Esophagus muscularis mucosa (tissue), 4 donors: Measurements from ENCODE around the gene UBE2E2. TPM values are rescaled to one million over a fixed set of nuclear protein-coding genes. Genes with fewer than 3 reads are reported as not detected.

Experiments used
- DNase-seq: peaks from one replicate; pipeline ENCODE4 v3.0.0-alpha.2; 2017; ENCODE audit errors: extremely low spot score
- H3K27ac ChIP-seq, 4 donors: fragments of 200-600 bp; sonication (generic); replicated peaks in 1 of 4; 1 replicate in 3 of 4; 2 replicates in 1 of 4; pipeline ENCODE4 v1.5.1; 2016 to 2019; ENCODE audit warnings: mild to moderate bottlenecking in 1 of 4
- H3K27me3 ChIP-seq, 4 donors: fragments of 200-600 bp; sonication (generic); one replicate each; pipeline versions ENCODE4 v1.5.1 to v1.6.0; 2016 to 2019
- H3K36me3 ChIP-seq, 4 donors: fragments of 200-600 bp; sonication (generic); one replicate each; pipeline ENCODE4 v1.5.1; 2016 to 2019
- H3K4me1 ChIP-seq, 4 donors: fragments of 200-600 bp; sonication (generic); one replicate each; pipeline ENCODE4 v1.5.1; 2016 to 2019
- H3K4me3 ChIP-seq, 4 donors: fragments of 200-600 bp; sonication (generic); 1 replicate in 2 of 4; 2 replicates in 2 of 4; pipeline ENCODE4 v1.5.1; 2016 to 2019; ENCODE audit warnings: mild to moderate bottlenecking in 4 of 4, moderate library complexity in 1 of 4
- H3K9me3 ChIP-seq, 4 donors: fragments of 200-600 bp; sonication (generic); 1 replicate in 3 of 4; 2 replicates in 1 of 4; pipeline ENCODE4 v1.5.1; 2016 to 2019
- EP300 ChIP-seq: sonication (generic); formaldehyde crosslinking; IDR thresholded peaks from one replicate; pipeline ENCODE4 v1.6.1; 2017; ENCODE audit warnings: antibody characterized with exemption
- POLR2A ChIP-seq: fragments of 450-650 bp; IDR thresholded peaks from one replicate; pipeline ENCODE4 v1.6.1; 2017; ENCODE audit warnings: antibody characterized with exemption, moderate library complexity, mild to moderate bottlenecking, low read depth
- POLR2AphosphoS5 ChIP-seq, 2 donors: sonication (generic); formaldehyde crosslinking; IDR thresholded peaks; one replicate each; pipeline ENCODE4 v1.6.1; 2017; ENCODE audit warnings: antibody characterized with exemption in 2 of 2
- WGBS: methylation state at CpG from one replicate; pipeline ENCODE4 v1.1.5; 2018; 5-methylcytosine and 5-hydroxymethylcytosine counted together
- intact Hi-C: fragments of 100-400 bp; cut with DNase I; formaldehyde crosslinking; loops from one replicate; pipeline ENCODE4 v1.15.1; 2023
- total RNA-seq, 4 donors: library from RNA; depleted of rRNA; stranded (reverse); fragments of >200 nt; gene quantifications; one replicate each; pipeline versions ENCODE4 v1.1.0 to v1.2.1, GENCODE V29; 2016
- TF ChIP-seq, protein P1 (sequence below), 3 experiments: fragments of 200-600 bp in 2 of 3; fragments of 450-650 bp in 1 of 3; sonication (generic) in 2 of 3; IDR thresholded peaks; one replicate each; pipeline ENCODE4 v1.5.1; 2017 to 2019; ENCODE audit warnings: antibody characterized with exemption in 3 of 3, mild to moderate bottlenecking in 2 of 3, moderate library complexity in 1 of 3

The UBE2E2 gene
- total RNA-seq, 4 donors from 2014 or later, result 53.5 to 143 (median 90.3) TPM

DNA sequence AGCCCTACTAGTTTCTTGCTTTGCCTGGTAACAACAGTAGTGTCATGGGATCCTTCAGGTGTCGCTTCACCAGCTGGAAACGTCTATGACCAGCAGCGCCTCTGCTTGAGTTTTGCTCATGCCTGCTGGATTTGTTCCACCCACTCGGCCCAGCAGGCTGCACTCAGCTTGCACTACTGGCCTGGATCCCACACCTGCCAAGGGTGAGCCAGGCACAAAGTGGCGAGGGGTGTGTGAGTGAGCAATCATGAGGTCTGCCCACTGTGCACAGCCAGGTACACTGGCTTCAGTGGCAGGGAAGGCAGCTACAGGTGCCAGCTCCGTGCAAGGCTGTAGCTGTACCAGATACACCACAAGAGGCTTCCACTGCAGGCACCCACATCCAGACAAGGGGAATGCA, 282.8 kb downstream of the UBE2E2 start:
- no peaks in the 10 kb centered on the region for H3K36me3 ChIP-seq
- no peak overlapping the region for H3K27ac ChIP-seq
- no peaks in the 10 kb centered on the region for H3K27me3 ChIP-seq
- no peak overlapping the region for H3K4me3 ChIP-seq
- WGBS, result 89% methylated on average over 4 of the region's 6 CpGs
- intact Hi-C loops, result no loop called here
- H3K9me3 ChIP-seq, result peaks cover 0 to 12% (median 0%) of the 10 kb centered on the region in 4 donors
- no peak for DNase-seq
- peaks cover 12 to 18% (median 15%) of the 10 kb centered on the region in 4 donors for H3K4me1 ChIP-seq
- TF ChIP-seq POLR2AphosphoS5 (IDR thresholded peaks at IDR 0.05) (no peak), POLR2A (no peak), EP300 (no peak)
- TF ChIP-seq, protein P1, sequence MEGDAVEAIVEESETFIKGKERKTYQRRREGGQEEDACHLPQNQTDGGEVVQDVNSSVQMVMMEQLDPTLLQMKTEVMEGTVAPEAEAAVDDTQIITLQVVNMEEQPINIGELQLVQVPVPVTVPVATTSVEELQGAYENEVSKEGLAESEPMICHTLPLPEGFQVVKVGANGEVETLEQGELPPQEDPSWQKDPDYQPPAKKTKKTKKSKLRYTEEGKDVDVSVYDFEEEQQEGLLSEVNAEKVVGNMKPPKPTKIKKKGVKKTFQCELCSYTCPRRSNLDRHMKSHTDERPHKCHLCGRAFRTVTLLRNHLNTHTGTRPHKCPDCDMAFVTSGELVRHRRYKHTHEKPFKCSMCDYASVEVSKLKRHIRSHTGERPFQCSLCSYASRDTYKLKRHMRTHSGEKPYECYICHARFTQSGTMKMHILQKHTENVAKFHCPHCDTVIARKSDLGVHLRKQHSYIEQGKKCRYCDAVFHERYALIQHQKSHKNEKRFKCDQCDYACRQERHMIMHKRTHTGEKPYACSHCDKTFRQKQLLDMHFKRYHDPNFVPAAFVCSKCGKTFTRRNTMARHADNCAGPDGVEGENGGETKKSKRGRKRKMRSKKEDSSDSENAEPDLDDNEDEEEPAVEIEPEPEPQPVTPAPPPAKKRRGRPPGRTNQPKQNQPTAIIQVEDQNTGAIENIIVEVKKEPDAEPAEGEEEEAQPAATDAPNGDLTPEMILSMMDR (IDR thresholded peaks at IDR 0.05), result no peak

DNA sequence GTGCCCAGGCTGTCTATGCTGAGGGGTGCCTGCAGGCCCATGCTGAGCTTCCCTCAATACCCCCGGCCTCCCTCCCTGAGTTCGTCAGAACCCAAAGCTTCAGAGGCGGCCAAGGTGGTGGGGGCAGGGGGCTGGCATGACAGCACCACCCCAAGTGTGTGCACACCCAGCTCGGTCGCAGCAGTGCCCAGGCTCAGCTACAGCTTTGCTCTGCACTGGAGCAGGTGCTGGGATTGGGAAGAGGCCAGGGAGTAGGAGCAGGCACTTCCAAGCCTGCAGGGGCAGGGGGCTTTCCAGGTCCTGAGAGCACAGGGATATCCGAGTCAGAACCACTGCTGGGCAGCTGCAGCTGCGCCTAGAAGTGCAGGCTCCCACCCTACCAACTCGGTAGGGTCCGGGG, 283.9 kb downstream of the UBE2E2 start:
- Histone ChIP-seq H3K36me3 (no peaks in the 10 kb centered on the region), H3K4me3 (no peak overlapping the region), H3K27ac (no peak overlapping the region), H3K4me1 (peaks cover 5 to 10% (median 8%) of the 10 kb centered on the region in 4 donors), H3K9me3 (peaks cover 0 to 12% (median 0%) of the 10 kb centered on the region in 4 donors), H3K27me3 (no peaks in the 10 kb centered on the region)
- no peak for DNase-seq
- intact Hi-C loops, result no loop called here
- no CpG with 5 or more reads among the region's 9 CpGs for WGBS
- no peak for TF ChIP-seq POLR2AphosphoS5 (IDR thresholded peaks at IDR 0.05)
- no peak for TF ChIP-seq EP300
- TF ChIP-seq, protein P1 (IDR thresholded peaks at IDR 0.05), result no peak
- TF ChIP-seq POLR2A, result no peak

DNA sequence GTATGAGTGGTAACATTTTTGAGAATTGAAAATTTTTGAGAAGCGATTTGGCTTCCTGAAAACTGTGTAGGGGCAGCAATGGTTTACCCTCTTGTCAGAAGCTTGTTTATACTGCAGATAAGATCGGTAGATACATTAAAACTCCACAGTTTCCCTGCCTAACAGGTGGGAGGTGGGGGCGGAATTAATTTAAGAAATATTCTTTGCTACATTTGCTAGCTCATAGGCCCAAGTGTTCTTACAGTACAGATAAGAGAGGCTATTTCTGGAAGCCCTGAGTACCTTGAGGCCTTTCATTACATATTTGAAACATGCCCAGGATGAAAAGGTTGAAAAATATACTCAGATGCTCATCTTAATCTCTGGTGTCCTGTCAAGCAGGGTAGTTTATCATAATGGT, 285.5 kb downstream of the UBE2E2 start:
- TF ChIP-seq POLR2AphosphoS5 (IDR thresholded peaks at IDR 0.05), result no peak
- TF ChIP-seq, protein P1 (IDR thresholded peaks at IDR 0.05), result no peak
- no peak for TF ChIP-seq EP300
- TF ChIP-seq POLR2A, result no peak
- intact Hi-C loops, result no loop called here
- H3K9me3 ChIP-seq, result peaks cover 0 to 12% (median 0%) of the 10 kb centered on the region in 4 donors
- H3K4me1 ChIP-seq, result peaks cover 0 to 8% (median 5%) of the 10 kb centered on the region in 4 donors
- no peak overlapping the region for H3K27ac ChIP-seq
- no peak for DNase-seq
- no peaks in the 10 kb centered on the region for H3K27me3 ChIP-seq
- H3K4me3 ChIP-seq, result no peak overlapping the region
- H3K36me3 ChIP-seq, result no peaks in the 10 kb centered on the region
- 98% methylated on average over 3 of the region's 3 CpGs for WGBS

DNA sequence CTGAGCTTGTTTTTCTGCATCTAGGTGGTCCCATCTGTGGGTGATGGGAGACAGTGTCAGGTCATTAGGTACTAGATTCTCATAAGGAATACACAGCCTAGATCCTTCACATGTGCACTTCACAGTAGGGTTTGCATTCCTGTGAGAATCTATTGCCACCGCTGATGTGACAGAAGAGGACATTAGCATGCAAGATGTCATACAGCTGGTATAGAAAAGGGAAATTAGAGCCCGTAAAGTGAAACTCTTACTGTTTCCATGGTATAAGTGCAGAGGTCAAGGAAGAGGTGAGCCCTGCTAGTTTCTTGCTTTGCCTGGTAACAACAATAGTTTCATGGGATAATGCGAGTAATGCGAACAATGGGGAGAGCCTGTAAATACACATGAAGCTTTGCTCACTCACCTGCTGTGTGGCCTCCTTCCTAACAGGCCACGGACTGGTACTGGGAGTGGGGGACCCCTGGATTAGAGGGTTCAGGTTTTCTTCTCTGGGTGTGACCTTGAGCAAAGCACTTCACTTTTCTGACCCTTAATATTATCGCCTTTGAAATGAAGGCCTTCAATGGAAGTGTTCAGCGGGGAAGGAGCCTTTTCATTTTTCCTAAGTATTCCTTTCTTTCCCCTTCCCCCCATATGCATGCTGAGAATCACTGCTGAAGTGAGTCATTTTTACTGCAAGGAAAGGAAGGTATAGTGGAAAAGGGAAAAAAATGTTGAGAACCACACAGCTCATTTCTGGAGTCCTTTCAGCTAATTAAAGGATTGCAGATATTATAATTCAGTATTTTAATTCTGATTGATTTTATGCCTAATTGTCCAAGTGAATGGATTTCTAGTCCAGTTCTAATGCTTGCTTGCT, 286.4 kb downstream of the UBE2E2 start:
- intact Hi-C loops, result no loop called here
- peaks cover 5 to 13% (median 10%) of the 10 kb centered on the region in 4 donors for H3K4me1 ChIP-seq
- H3K27me3 ChIP-seq, result no peaks in the 10 kb centered on the region

More for the DNA sequence above, 286.4 kb downstream of the UBE2E2 start:
- H3K4me3 ChIP-seq, result no peak overlapping the region
- WGBS, result 94% methylated on average over 7 of the region's 7 CpGs
- no peak for TF ChIP-seq POLR2A
- no peak for TF ChIP-seq POLR2AphosphoS5 (IDR thresholded peaks at IDR 0.05)
- no peak for TF ChIP-seq EP300
- TF ChIP-seq, protein P1 (IDR thresholded peaks at IDR 0.05), result no peak
- no peak overlapping the region for H3K27ac ChIP-seq
- no peaks in the 10 kb centered on the region for H3K36me3 ChIP-seq
- H3K9me3 ChIP-seq, result peaks cover 0 to 12% (median 0%) of the 10 kb centered on the region in 4 donors
- no peak for DNase-seq
